Stimulated activated CD4-positive, alpha-beta T cell treated with anti-CD3 and anti-CD28 coated beads, Interleukin-12 subunit alpha, Interleukin-12 subunit beta, amount 100 ng/mL, for 48 hours (primary cell): ENCODE results near the gene GNG2.

Source experiments
- DNase-seq, 3 donors: peaks; one replicate each; pipeline ENCODE4 v3.0.0-alpha.2; 2020; ENCODE audit warnings: low read depth in 2 of 3, low spot score in 1 of 3

The GNG2 gene

DNA sequence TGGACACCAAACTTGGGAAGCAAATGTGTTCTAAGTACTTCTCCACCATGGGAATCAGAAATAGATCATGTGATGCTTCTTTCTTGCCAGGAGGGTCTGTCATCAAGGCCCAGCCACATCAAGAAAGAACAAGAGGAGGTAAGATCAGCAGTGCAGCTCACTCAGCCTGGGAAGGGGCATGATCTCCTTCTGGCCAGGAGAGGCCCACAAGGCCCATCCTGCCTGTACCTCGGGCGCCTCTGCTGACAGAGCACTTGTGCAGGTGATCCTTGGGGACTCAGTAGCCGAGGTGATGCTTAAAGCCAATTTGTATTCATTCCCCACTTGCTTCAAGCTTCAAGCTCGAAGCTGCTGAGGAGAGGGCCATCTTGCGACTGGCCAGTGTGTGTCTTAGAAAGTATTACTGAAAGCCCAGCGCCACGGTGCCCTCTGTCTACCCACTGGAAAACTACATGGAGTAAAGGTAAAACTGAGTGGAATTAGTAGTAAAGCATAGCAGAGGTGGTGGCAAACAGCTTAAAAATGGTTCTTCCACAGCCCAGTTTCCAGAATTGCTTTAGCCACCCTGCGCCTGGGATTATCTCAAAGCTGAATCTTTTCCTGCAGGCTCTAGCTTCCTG lies 155.1 kb downstream of the GNG2 start:
- no peak for DNase-seq

DNA sequence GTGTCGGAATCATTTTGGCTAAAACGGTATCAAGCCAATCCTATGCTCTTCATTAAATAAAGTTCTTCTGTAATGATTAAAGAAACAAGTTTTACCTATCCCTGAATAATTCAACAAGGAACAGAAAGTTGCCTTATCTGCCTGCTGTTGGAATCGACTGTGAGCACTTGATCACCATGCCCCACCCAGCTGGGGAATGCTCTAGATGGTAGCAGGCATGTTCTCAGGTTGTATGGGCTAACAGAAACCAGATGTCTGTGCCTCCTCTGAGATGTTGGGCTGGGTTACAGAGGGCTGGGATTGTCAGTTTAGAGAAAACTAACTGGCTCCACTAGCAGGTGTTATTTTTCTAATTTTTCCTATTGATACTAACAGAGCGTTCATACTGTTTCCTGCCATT lies 157.8 kb downstream of the GNG2 start:
- DNase-seq, result no peak

DNA sequence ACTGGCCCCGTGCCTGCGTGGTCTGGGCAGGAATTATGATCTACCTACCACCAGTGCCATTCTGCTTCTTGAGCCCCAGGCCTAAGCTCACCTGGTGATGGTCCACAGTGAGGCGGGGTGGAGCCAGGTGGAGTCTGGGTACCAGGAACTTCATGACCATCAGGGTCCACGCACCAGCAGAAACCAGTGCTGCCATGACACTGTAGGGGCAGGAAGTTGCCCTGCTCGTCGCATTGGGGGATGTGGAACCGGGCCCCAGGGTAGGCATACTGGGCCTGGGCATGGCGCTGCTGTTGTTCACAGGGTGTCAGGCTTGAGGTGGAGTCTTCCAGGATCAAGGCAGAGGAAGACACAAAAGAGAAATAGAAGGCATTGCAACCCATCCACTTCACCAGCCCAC lies 158.6 kb downstream of the GNG2 start:
- DNase-seq, result no peak
